ENCODE results near the gene UNK. TPM values are rescaled to one million over a fixed set of nuclear protein-coding genes. Genes with fewer than 3 reads are reported as not detected.

The UNK gene
- total and polyA plus RNA-seq, 2 donors (not counting 1 experiment from before 2014, with no cell fraction given) = 15.0 to 15.2 TPM

- H3K27ac ChIP-seq (ENCODE audit: insufficient read depth, low read length) = no peak overlapping the region
Observed at GRCh38 chr17:75811174-75811573, 26.6 kb downstream of the UNK start.

GRCh38 chr17:75812096-75813013 lies 27.7 kb downstream of the UNK start:
- Histone ChIP-seq H3K36me3 (ENCODE audit: control insufficient read depth, insufficient read depth, low read length) (peaks cover 23% of the 10 kb centered on the region), H3K27ac (ENCODE audit: insufficient read depth, low read length) (no peak overlapping the region), H3K9me3 (ENCODE audit: control insufficient read depth, insufficient read depth, low read depth, low read length) (no peaks in the 10 kb centered on the region), H3K79me2 (ENCODE audit: control insufficient read depth, insufficient read depth, low read length) (no peaks in the 10 kb centered on the region), H3K4me2 (ENCODE audit: extremely low read depth, insufficient read depth, low read length) (no peak overlapping the region), H3K4me1 (ENCODE audit: control insufficient read depth, extremely low read depth, insufficient read depth, low read length) (peaks cover 5% of the 10 kb centered on the region), H3K27me3 (ENCODE audit: control insufficient read depth, insufficient read depth, low read length) (no peaks in the 10 kb centered on the region), H3K4me3 (replicated peaks in 1 of 4; ENCODE audit: control extremely low read depth in 1 of 4, insufficient read depth in 1 of 4, low read depth in 3 of 4, low read length in 4 of 4) (no peak overlapping the region), H2AFZ (ENCODE audit: low read length) (no peak overlapping the region), H4K20me1 (ENCODE audit: control insufficient read depth, extremely low read depth, insufficient read depth, low read length) (no peaks in the 10 kb centered on the region), H3K9ac (ENCODE audit: insufficient read depth, low read length) (no peak overlapping the region)
- TF ChIP-seq EZH2 (IDR thresholded peaks at IDR 0.05; ENCODE audit: low read length, missing control alignments) = no peak
- no peak for TF ChIP-seq CTCF (conservative IDR thresholded peaks at IDR 0.05 in 1 of 2, IDR thresholded peaks at IDR 0.05 in 1 of 2; ENCODE audit: low read depth in 1 of 2, low read length in 2 of 2)
- DNase-seq (ENCODE audit: low read depth in 2 of 2) = peak in 1 of 2 donors; percentile 53

More at GRCh38 chr17:75811174-75811573, 26.6 kb downstream of the UNK start:
- Histone ChIP-seq H3K4me2 (ENCODE audit: extremely low read depth, insufficient read depth, low read length) (no peak overlapping the region), H3K4me3 (replicated peaks in 1 of 4; ENCODE audit: control extremely low read depth in 1 of 4, insufficient read depth in 1 of 4, low read depth in 3 of 4, low read length in 4 of 4) (no peak overlapping the region), H3K36me3 (ENCODE audit: control insufficient read depth, insufficient read depth, low read length) (peaks cover 21% of the 10 kb centered on the region), H4K20me1 (ENCODE audit: control insufficient read depth, extremely low read depth, insufficient read depth, low read length) (no peaks in the 10 kb centered on the region), H3K27me3 (ENCODE audit: control insufficient read depth, insufficient read depth, low read length) (no peaks in the 10 kb centered on the region), H3K4me1 (ENCODE audit: control insufficient read depth, extremely low read depth, insufficient read depth, low read length) (peaks cover 5% of the 10 kb centered on the region), H3K9ac (ENCODE audit: insufficient read depth, low read length) (no peak overlapping the region), H3K9me3 (ENCODE audit: control insufficient read depth, insufficient read depth, low read depth, low read length) (no peaks in the 10 kb centered on the region), H2AFZ (ENCODE audit: low read length) (no peak overlapping the region), H3K79me2 (ENCODE audit: control insufficient read depth, insufficient read depth, low read length) (no peaks in the 10 kb centered on the region)
- DNase-seq (ENCODE audit: low read depth in 2 of 2) = no peak
- TF ChIP-seq EZH2 (IDR thresholded peaks at IDR 0.05; ENCODE audit: low read length, missing control alignments) = no peak
- no peak for TF ChIP-seq CTCF (conservative IDR thresholded peaks at IDR 0.05 in 1 of 2, IDR thresholded peaks at IDR 0.05 in 1 of 2; ENCODE audit: low read depth in 1 of 2, low read length in 2 of 2)

GRCh38 chr17:75813081-75814020 lies 28.7 kb downstream of the UNK start:
- no peak for DNase-seq (ENCODE audit: low read depth in 2 of 2)
- Histone ChIP-seq H3K9me3 (ENCODE audit: control insufficient read depth, insufficient read depth, low read depth, low read length) (no peaks in the 10 kb centered on the region), H3K27ac (ENCODE audit: insufficient read depth, low read length) (no peak overlapping the region), H3K4me3 (replicated peaks in 1 of 4; ENCODE audit: control extremely low read depth in 1 of 4, insufficient read depth in 1 of 4, low read depth in 3 of 4, low read length in 4 of 4) (no peak overlapping the region), H3K4me2 (ENCODE audit: extremely low read depth, insufficient read depth, low read length) (no peak overlapping the region), H3K4me1 (ENCODE audit: control insufficient read depth, extremely low read depth, insufficient read depth, low read length) (peaks cover 5% of the 10 kb centered on the region), H3K79me2 (ENCODE audit: control insufficient read depth, insufficient read depth, low read length) (no peaks in the 10 kb centered on the region), H4K20me1 (ENCODE audit: control insufficient read depth, extremely low read depth, insufficient read depth, low read length) (no peaks in the 10 kb centered on the region), H2AFZ (ENCODE audit: low read length) (no peak overlapping the region), H3K36me3 (ENCODE audit: control insufficient read depth, insufficient read depth, low read length) (peaks cover 24% of the 10 kb centered on the region), H3K27me3 (ENCODE audit: control insufficient read depth, insufficient read depth, low read length) (no peaks in the 10 kb centered on the region), H3K9ac (ENCODE audit: insufficient read depth, low read length) (no peak overlapping the region)
- TF ChIP-seq CTCF (conservative IDR thresholded peaks at IDR 0.05 in 1 of 2, IDR thresholded peaks at IDR 0.05 in 1 of 2; ENCODE audit: low read depth in 1 of 2, low read length in 2 of 2) (no peak), EZH2 (IDR thresholded peaks at IDR 0.05; ENCODE audit: low read length, missing control alignments) (no peak)
